Measurements from ENCODE around the gene CDR2L.

Gene CDR2L

GRCh38 chr17:75046407-75047289, 59.2 kb downstream of the CDR2L start, which contains the start of the genes ATP5PD and KCTD2:
Gene ATP5PD, minus strand, starts transcription at chr17:75046969. Its CDS starts 4,319 bp downstream, at chr17:75042650.
Gene KCTD2, plus strand, starts transcription at chr17:75047225. Its CDS starts 26 bp downstream, at chr17:75047251.
- DNase-seq (ENCODE audit: low read depth) = peak; percentile 90
- peak within 1 kb of the TSS; percentile 95 for H3K4me3 ChIP-seq (ENCODE audit: low read depth, low read length)
- TF ChIP-seq CTCF (IDR thresholded peaks at IDR 0.05; ENCODE audit: control insufficient read depth, extremely low read depth, insufficient read depth) = no peak

GRCh38 chr17:75047398-75048098, 60.1 kb downstream of the CDR2L start:
- no peak for DNase-seq (ENCODE audit: low read depth)
- TF ChIP-seq CTCF (IDR thresholded peaks at IDR 0.05; ENCODE audit: control insufficient read depth, extremely low read depth, insufficient read depth) = no peak
- H3K4me3 ChIP-seq (ENCODE audit: low read depth, low read length) = peak overlapping the region; percentile 95

GRCh38 chr17:75048249-75048878, 60.9 kb downstream of the CDR2L start:
- TF ChIP-seq CTCF (IDR thresholded peaks at IDR 0.05; ENCODE audit: control insufficient read depth, extremely low read depth, insufficient read depth) = no peak
- H3K4me3 ChIP-seq (ENCODE audit: low read depth, low read length) = peak overlapping the region; percentile 95
- no peak for DNase-seq (ENCODE audit: low read depth)

GRCh38 chr17:75049057-75049456, 61.6 kb downstream of the CDR2L start:
- DNase-seq (ENCODE audit: low read depth) = no peak
- no peak for TF ChIP-seq CTCF (IDR thresholded peaks at IDR 0.05; ENCODE audit: control insufficient read depth, extremely low read depth, insufficient read depth)
- H3K4me3 ChIP-seq (ENCODE audit: low read depth, low read length) = no peak overlapping the region

- DNase-seq (ENCODE audit: low read depth) = no peak
- H3K4me3 ChIP-seq (ENCODE audit: low read depth, low read length) = no peak overlapping the region
- no peak for TF ChIP-seq CTCF (IDR thresholded peaks at IDR 0.05; ENCODE audit: control insufficient read depth, extremely low read depth, insufficient read depth)
Observed at GRCh38 chr17:75049706-75050105, 62.3 kb downstream of the CDR2L start.

GRCh38 chr17:75051941-75052340, 64.5 kb downstream of the CDR2L start:
- DNase-seq (ENCODE audit: low read depth) = no peak
- TF ChIP-seq CTCF (IDR thresholded peaks at IDR 0.05; ENCODE audit: control insufficient read depth, extremely low read depth, insufficient read depth) = no peak
- no peak overlapping the region for H3K4me3 ChIP-seq (ENCODE audit: low read depth, low read length)
